Peyer's patch (tissue), 4 donors: ENCODE data around the gene OTOP3. TPM values are rescaled to one million over a fixed set of nuclear protein-coding genes. Genes with fewer than 3 reads are reported as not detected.

ENCODE experiments used
- DNase-seq, 3 donors: peaks; one replicate each; pipeline ENCODE4 v3.0.0-alpha.2; 2017 to 2019
- H3K27ac ChIP-seq, 4 donors: fragments of 200-600 bp; sonication (generic); one replicate each; pipeline ENCODE4 v1.5.1; 2016 to 2019
- H3K27me3 ChIP-seq, 2 donors: fragments of 200-600 bp; sonication (generic); one replicate each; pipeline ENCODE4 v1.5.1; 2019
- H3K36me3 ChIP-seq, 3 donors: fragments of 200-600 bp; sonication (generic); one replicate each; pipeline ENCODE4 v1.5.1; 2016 to 2019
- H3K4me1 ChIP-seq, 4 donors: fragments of 200-600 bp; sonication (generic); one replicate each; pipeline ENCODE4 v1.5.1; 2016 to 2019
- H3K4me3 ChIP-seq, 4 donors: fragments of 200-600 bp; sonication (generic); 1 replicate in 3 of 4; 2 replicates in 1 of 4; pipeline ENCODE4 v1.5.1; 2016 to 2019; ENCODE audit warnings: mild to moderate bottlenecking in 1 of 4
- H3K9me3 ChIP-seq, 4 donors: fragments of 200-600 bp; sonication (generic); one replicate each; pipeline ENCODE4 v1.5.1; 2016 to 2019; ENCODE audit warnings: mild to moderate bottlenecking in 1 of 4
- CTCF ChIP-seq, 6 experiments: fragments of 450-650 bp in 4 of 6; fragments of 200-600 bp in 2 of 6; sonication (generic) in 1 of 6; IDR thresholded peaks; one replicate each; pipeline ENCODE4 v1.5.1; 2017 to 2019; ENCODE audit warnings: antibody characterized with exemption in 6 of 6, mild to moderate bottlenecking in 3 of 6, moderate library complexity in 1 of 6
- POLR2A ChIP-seq, 2 donors: fragments of 450-650 bp; IDR thresholded peaks; one replicate each; pipeline ENCODE4 v1.5.1; 2017; ENCODE audit warnings: antibody characterized with exemption in 2 of 2, mild to moderate bottlenecking in 2 of 2, moderate library complexity in 2 of 2
- total RNA-seq, 4 donors: library from RNA; depleted of rRNA; stranded (reverse); fragments of >200 nt; gene quantifications; one replicate each; pipeline ENCODE4 v1.1.0, GENCODE V29; 2016

Gene OTOP3
- total RNA-seq, 4 donors from 2014 or later = 5.2 to 9.3 (median 8.5) TPM; not detected in 1

GRCh38 chr17:74998783-74999182 is 63.1 kb downstream of the OTOP3 start:
- Histone ChIP-seq H3K4me1 (peaks cover 0 to 3% (median 0%) of the 10 kb centered on the region in 4 donors), H3K4me3 (no peak overlapping the region), H3K9me3 (no peaks in the 10 kb centered on the region), H3K27ac (no peak overlapping the region), H3K36me3 (peaks cover 0 to 40% (median 0%) of the 10 kb centered on the region in 3 donors), H3K27me3 (no peaks in the 10 kb centered on the region)
- DNase-seq = no peak
- TF ChIP-seq POLR2A (IDR thresholded peaks at IDR 0.05) (no peak), CTCF (IDR thresholded peaks at IDR 0.05) (no peak)

GRCh38 chr17:74999523-74999922 is 63.8 kb downstream of the OTOP3 start:
- Histone ChIP-seq H3K4me1 (no peaks in the 10 kb centered on the region), H3K36me3 (peaks cover 0 to 45% (median 0%) of the 10 kb centered on the region in 3 donors), H3K9me3 (no peaks in the 10 kb centered on the region), H3K27me3 (no peaks in the 10 kb centered on the region), H3K27ac (no peak overlapping the region), H3K4me3 (no peak overlapping the region)
- TF ChIP-seq POLR2A (IDR thresholded peaks at IDR 0.05) = no peak
- TF ChIP-seq CTCF (IDR thresholded peaks at IDR 0.05) = no peak
- no peak for DNase-seq

Other genes with a start within 250 kb of the OTOP3 start
- gene CD300LF, start 223.0 kb upstream of the OTOP3 start, total RNA-seq = 1 to 10 TPM in 2 of 4 donors, not detected in 2; 1.1 to 1.7 TPM
- 10 to 100 TPM in 1 of 4 donors, 1 to 10 TPM in 3; 1.1 to 35.5 (median 4.4) TPM for gene RAB37, start 198.6 kb upstream of the OTOP3 start, total RNA-seq
- gene NHERF1, start 187.3 kb upstream of the OTOP3 start, total RNA-seq = 100 to 1,000 TPM; 121 to 600 (median 488) TPM
- gene NAT9, start 159.6 kb upstream of the OTOP3 start, total RNA-seq = 10 to 100 TPM; 23.1 to 85.0 (median 37.4) TPM
- 1 to 10 TPM in 1 of 4 donors, under 1 TPM in 1, not detected in 2; 0.13 to 2.7 TPM for gene GRIN2C, start 76.0 kb upstream of the OTOP3 start, total RNA-seq
- 10 to 100 TPM in 3 of 4 donors, 1 to 10 TPM in 1; 1.7 to 16.1 (median 13.1) TPM for gene FDXR, start 62.9 kb upstream of the OTOP3 start, total RNA-seq
- 100 to 1,000 TPM in 1 of 4 donors, 10 to 100 TPM in 2, not detected in 1; 79.9 to 161 (median 82.1) TPM for gene FADS6, start 42.3 kb upstream of the OTOP3 start, total RNA-seq
- gene USH1G, start 12.6 kb upstream of the OTOP3 start, total RNA-seq = 1 to 10 TPM in 3 of 4 donors, not detected in 1; 1.6 to 3.7 (median 2.3) TPM
- gene OTOP2, start 11.6 kb upstream of the OTOP3 start, total RNA-seq = 10 to 100 TPM in 1 of 4 donors, 1 to 10 TPM in 2, not detected in 1; 4.6 to 11.9 (median 8.8) TPM
- 100 to 1,000 TPM in 3 of 4 donors, 10 to 100 TPM in 1; 80.0 to 148 (median 124) TPM for gene HID1, start 36.9 kb downstream of the OTOP3 start, total RNA-seq
- gene CDR2L, start 51.7 kb downstream of the OTOP3 start, total RNA-seq = 10 to 100 TPM in 3 of 4 donors, 1 to 10 TPM in 1; 7.4 to 80.7 (median 53.9) TPM
- gene MRPL58, start 76.8 kb downstream of the OTOP3 start, total RNA-seq = 10 to 100 TPM; 17.3 to 42.7 (median 32.2) TPM
- gene ATP5PD, start 111.1 kb downstream of the OTOP3 start, total RNA-seq = 100 to 1,000 TPM; 202 to 302 (median 247) TPM
- gene KCTD2, start 111.3 kb downstream of the OTOP3 start, total RNA-seq = 10 to 100 TPM; 14.9 to 23.5 (median 20.4) TPM
- 100 to 1,000 TPM in 3 of 4 donors, 10 to 100 TPM in 1; 47.9 to 211 (median 147) TPM for gene SLC16A5, start 152.1 kb downstream of the OTOP3 start, total RNA-seq
- 10 to 100 TPM in 3 of 4 donors, 1 to 10 TPM in 1; 4.1 to 27.0 (median 24.1) TPM for gene ARMC7, start 174.1 kb downstream of the OTOP3 start, total RNA-seq
- 100 to 1,000 TPM; 151 to 176 (median 156) TPM for gene NT5C, start 195.8 kb downstream of the OTOP3 start, total RNA-seq
- gene JPT1, start 218.6 kb downstream of the OTOP3 start, total RNA-seq = 100 to 1,000 TPM; 132 to 261 (median 202) TPM
- 10 to 100 TPM; 22.5 to 52.8 (median 37.4) TPM for gene SUMO2, start 247.1 kb downstream of the OTOP3 start, total RNA-seq